Activated T-helper 1 cell treated with anti-CD3 and anti-CD28 coated beads, Interleukin-12 subunit alpha, Interleukin-12 subunit beta, Interleukin-2, Interleukin-4 antibody, amounts not matched to agents 30 ng/mL and 10 ng/mL and 1 ng/mL, durations not matched to agents 14 hours and 24 hours and 36 hours (primary cell): ENCODE results near the gene IFT52. TPM values are rescaled to one million over a fixed set of nuclear protein-coding genes. Genes with fewer than 3 reads are reported as not detected.

Experiments
- DNase-seq: peaks from one replicate; pipeline ENCODE4 v3.0.0; 2021; ENCODE audit warnings: low spot score
- H3K27ac Mint-ChIP-seq: one replicate; pipeline ENCODE4 v1.8.0; 2021; ENCODE audit warnings: mild to moderate bottlenecking, mixed read lengths
- H3K27me3 Mint-ChIP-seq: one replicate; pipeline ENCODE4 v1.8.0; 2022; ENCODE audit warnings: mild to moderate bottlenecking, moderate library complexity, mixed read lengths; ENCODE audit not compliant: insufficient read depth
- H3K36me3 Mint-ChIP-seq: one replicate; pipeline ENCODE4 v1.8.0; 2021; ENCODE audit warnings: low read depth, mixed read lengths
- H3K4me1 Mint-ChIP-seq: one replicate; pipeline ENCODE4 v1.8.0; 2021; ENCODE audit warnings: low read depth, mixed read lengths
- H3K4me3 Mint-ChIP-seq: one replicate; pipeline ENCODE4 v1.8.0; 2021; ENCODE audit warnings: mild to moderate bottlenecking, moderate library complexity, mixed read lengths
- H3K9me3 Mint-ChIP-seq: one replicate; pipeline ENCODE4 v1.8.0; 2021; ENCODE audit warnings: mixed read lengths
- intact Hi-C: fragments of 100-400 bp; cut with micrococcal nuclease; formaldehyde crosslinking; loops from one replicate; pipeline ENCODE4 v1.15.1; 2024
- total RNA-seq: library from RNA; stranded (reverse); gene quantifications from 2 replicates; pipeline ENCODE4 v1.2.3, GENCODE V29; 2022

Gene IFT52
- total RNA-seq, 1 donor from 2014 or later: 18.7 TPM

DNA sequence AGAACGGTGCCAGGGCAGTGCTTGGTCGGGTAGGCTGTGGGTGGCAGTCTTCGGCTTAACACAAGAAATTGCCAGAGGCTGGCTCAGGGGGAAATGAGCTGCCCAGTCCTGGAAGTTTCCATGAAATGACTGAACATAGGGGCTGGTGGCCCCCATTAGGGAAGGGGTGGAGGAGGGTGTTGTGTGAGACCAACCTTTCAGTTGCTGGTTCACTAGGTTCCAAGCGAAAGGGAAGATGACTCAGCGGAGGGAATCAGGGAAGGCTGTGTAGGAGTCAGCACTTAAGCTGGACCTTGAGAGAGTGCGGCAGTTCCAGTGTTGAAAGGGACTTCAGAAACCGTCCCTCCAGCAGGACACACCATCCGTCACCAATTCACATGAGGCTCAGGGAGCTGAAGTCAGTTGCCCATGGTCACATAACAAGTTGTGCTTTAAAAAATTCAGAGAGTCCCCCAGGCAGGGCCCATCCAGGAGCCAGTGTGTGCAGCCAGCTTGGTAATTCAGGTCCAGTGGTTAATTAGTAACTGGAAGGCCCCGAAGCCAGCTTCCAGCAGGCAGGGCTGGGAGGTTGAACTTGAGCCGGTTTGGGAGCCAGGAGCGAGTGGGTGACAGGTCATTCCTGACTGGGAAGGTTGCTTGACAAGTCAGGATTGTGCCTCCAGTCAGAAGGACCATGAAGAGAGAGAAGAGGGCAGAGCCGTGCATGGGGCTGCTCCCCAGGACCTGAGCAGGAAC lies 32.2 kb upstream of the IFT52 start, which contains the start of gene SGK2:
Gene SGK2, plus strand, starts transcription at position 616 of the 735 bp plus-strand sequence. CDS start 7,469 bp downstream, outside the sequence.
- Mint-ChIP-seq H3K27me3 (peaks cover 4% of the 10 kb centered on the region), H3K4me3 (no peak within 1 kb of the TSS), H3K4me1 (no peaks in the 10 kb centered on the region), H3K36me3 (no peaks in the 10 kb centered on the region), H3K9me3 (no peaks in the 10 kb centered on the region), H3K27ac (no peak within 1 kb of the TSS)
- intact Hi-C loops: no loop called here
- no peak for DNase-seq

DNA sequence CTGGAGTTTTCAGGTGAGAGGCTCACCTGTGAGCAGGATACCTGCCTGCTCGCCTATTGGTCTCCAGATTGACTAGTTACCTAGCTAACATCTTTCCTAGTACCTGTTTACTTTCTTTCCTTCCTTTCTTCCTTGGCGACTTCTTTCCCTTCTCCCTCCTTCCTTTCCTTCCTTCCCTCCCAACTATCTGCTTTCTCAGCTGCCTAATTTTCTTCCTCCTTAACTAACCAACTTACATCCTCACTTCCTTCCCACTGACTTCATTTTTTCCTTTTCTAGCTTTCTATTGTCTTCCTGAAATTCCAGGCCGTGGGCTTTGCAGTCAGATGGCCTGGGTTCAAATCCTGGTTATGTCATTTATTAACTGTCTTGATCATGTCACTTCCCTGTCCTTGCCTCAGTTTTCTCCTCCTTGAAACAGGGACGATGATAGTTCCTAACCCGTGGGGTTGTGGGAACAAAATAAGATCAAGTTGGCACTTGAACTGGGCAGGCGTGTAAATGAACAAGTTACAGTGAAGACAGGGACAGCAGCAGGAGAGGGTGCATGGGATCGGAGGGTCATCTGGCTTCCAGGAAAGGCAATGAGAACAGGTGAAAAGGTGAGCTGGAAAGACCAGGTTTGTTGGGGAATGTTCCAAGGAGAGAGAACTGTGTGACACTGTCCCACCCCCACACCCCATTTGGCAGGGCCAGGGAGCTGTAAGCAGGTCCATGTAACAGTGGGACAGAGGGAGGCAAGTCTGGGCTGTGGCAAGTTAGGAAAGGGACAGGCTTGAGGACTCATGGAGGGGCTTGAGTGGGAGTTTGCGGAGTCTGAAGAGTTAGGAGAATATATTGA lies 31.4 kb upstream of the IFT52 start:
- Mint-ChIP-seq H3K36me3 (no peaks in the 10 kb centered on the region), H3K4me1 (no peaks in the 10 kb centered on the region), H3K9me3 (no peaks in the 10 kb centered on the region), H3K4me3 (no peak overlapping the region), H3K27me3 (peaks cover 4% of the 10 kb centered on the region), H3K27ac (no peak overlapping the region)
- no peak for DNase-seq
- intact Hi-C loops: no loop called here

DNA sequence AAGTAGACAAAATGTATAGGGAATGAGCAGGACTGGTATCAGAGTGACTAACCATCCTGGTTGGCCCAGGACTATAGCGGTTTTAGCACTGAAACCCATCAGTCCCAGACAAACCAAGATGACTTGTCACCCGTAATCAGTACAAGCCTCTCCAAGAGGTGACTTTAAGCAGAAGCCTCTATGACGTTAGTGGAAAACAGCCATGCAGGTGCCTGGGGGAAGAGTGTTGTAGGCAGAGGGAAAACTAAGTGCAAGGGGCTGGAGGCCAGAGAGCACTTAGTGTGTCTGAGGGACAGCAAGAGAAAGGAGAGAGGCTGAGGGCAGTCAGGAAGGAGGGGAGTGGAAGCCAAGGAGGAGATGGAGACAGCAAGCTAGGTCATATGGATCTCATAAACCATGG lies 29.8 kb upstream of the IFT52 start:
- intact Hi-C loops: no loop called here
- no peak overlapping the region for H3K27ac Mint-ChIP-seq
- no peaks in the 10 kb centered on the region for H3K4me1 Mint-ChIP-seq
- no peaks in the 10 kb centered on the region for H3K27me3 Mint-ChIP-seq
- H3K4me3 Mint-ChIP-seq: no peak overlapping the region
- no peak for DNase-seq
- H3K36me3 Mint-ChIP-seq: no peaks in the 10 kb centered on the region
- H3K9me3 Mint-ChIP-seq: no peaks in the 10 kb centered on the region

DNA sequence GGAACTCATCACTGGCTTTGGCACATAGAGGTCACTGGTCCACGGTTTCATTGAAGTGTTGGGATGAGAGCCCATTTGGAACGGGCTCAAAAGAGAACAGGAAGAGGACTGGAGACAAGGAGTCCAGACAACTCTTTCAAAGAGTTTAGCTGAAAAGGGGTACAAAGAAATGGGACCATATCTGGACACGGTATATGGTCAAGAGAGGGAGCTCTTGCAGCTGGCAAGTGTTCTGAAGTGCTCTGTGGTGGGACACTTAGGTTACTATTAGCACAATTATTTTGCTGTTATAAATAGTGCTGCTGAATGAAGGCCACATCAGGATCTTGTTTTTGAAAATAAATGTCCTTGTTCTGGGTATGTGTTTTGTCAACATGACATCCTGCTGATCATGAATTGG lies 27.3 kb upstream of the IFT52 start:
- H3K9me3 Mint-ChIP-seq: no peaks in the 10 kb centered on the region
- no peaks in the 10 kb centered on the region for H3K36me3 Mint-ChIP-seq
- H3K4me3 Mint-ChIP-seq: no peak overlapping the region
- intact Hi-C loops: no loop called here
- no peak for DNase-seq
- no peak overlapping the region for H3K27ac Mint-ChIP-seq
- H3K27me3 Mint-ChIP-seq: no peaks in the 10 kb centered on the region
- H3K4me1 Mint-ChIP-seq: no peaks in the 10 kb centered on the region

DNA sequence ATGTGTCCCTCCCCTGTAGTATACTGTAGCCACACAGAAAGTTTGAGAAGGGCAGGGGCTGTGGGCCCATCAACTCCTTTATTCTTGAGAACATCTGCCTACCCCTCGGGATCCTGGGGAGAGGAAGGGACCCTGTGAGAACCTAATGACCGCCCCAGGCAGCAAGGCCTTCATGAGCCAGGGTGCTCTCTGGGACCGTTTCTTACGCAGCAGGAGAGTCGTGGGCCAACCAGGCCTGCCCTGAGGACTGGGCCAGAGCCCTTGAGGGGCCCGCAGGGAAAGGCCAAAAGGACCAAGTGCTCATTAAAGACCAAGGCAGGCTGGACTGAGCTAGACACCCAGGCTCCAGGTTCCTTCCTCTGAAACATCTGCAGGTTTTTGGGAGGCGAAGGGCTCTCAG lies 26.7 kb upstream of the IFT52 start:
- no peaks in the 10 kb centered on the region for H3K4me1 Mint-ChIP-seq
- no peaks in the 10 kb centered on the region for H3K36me3 Mint-ChIP-seq
- H3K27me3 Mint-ChIP-seq: no peaks in the 10 kb centered on the region
- H3K27ac Mint-ChIP-seq: no peak overlapping the region
- intact Hi-C loops: no loop called here
- H3K4me3 Mint-ChIP-seq: no peak overlapping the region
- DNase-seq: no peak
- H3K9me3 Mint-ChIP-seq: no peaks in the 10 kb centered on the region

DNA sequence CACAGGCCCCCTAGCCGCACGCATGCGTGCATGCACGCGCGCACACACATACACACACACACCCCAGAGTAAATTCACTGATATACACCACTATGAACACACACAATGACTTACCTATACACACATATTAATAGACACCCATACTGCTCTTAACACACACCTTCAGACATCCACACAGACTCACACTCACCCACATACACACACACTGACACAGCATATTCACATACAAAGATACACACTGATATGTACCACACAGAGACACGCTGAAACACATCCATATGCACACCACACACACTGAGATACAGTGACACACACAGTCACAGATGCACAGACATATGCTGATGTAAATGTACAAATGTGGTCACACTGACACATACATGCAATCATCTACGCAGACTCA lies 26.3 kb upstream of the IFT52 start:
- intact Hi-C loops: no loop called here
- Mint-ChIP-seq H3K4me3 (no peak overlapping the region), H3K9me3 (no peaks in the 10 kb centered on the region), H3K27me3 (no peaks in the 10 kb centered on the region), H3K27ac (no peak overlapping the region), H3K36me3 (no peaks in the 10 kb centered on the region), H3K4me1 (no peaks in the 10 kb centered on the region)
- DNase-seq: no peak

DNA sequence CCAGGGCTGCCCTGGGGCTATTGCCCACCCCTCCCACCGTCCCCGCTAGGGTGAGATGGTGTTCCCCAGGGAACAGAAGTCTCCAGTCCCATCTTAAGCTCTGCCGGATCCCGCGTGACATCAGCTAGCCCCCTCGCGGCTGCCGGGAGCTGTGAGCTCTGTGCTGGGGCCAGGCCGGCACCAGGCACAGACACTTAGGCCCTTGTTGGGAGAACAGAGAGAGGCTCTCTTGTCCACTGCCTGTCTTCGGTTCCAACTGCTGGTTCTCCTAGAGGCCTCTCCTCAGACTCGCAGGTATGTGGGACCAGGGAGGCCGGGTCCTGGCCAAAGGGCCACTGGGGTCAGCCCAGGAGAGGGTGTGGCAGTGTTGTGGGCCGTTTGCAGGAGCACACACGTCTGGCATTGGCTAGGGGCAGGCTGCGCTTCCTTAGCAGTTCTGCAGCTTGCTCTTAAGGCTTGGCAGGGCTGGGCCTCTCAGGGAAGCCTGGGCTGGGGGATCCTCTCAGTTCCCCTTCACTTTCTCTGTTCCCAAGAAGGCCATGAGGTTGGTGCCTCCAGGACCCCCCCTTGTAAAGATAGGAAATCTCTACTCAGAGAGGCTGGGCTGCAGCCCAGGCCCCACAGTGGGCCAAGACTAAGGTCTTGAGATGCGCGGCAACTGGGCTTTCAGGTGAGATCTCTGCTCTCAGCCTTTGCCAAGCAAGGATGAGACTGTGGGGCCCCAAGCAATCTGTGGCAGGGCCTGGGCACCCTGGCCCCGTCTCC lies 25.6 kb upstream of the IFT52 start:
- Mint-ChIP-seq H3K4me3 (no peak overlapping the region), H3K9me3 (no peaks in the 10 kb centered on the region), H3K36me3 (no peaks in the 10 kb centered on the region), H3K27ac (no peak overlapping the region), H3K4me1 (no peaks in the 10 kb centered on the region), H3K27me3 (no peaks in the 10 kb centered on the region)
- DNase-seq: no peak
- intact Hi-C loops: no loop called here

DNA sequence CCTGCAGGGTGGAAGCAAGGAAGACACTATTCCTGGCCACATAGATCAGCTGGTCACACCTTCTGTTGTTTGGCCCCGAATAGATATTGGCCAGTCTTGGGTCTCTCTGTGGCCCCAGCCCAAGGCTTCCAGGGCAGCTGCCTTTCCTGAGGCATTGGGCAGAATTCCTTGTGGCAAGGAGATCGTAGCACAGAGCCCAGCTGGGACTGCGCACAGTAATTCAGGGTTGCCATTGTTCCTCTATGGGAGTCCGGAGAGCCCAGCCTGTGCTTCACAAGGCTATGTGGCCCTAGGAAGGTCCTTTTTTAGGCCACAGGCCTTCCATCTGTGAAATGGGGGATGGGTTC lies 25.0 kb upstream of the IFT52 start:
- H3K9me3 Mint-ChIP-seq: no peaks in the 10 kb centered on the region
- intact Hi-C loops: no loop called here
- H3K27me3 Mint-ChIP-seq: no peaks in the 10 kb centered on the region
- DNase-seq: no peak
- no peak overlapping the region for H3K4me3 Mint-ChIP-seq
- H3K36me3 Mint-ChIP-seq: no peaks in the 10 kb centered on the region
- H3K27ac Mint-ChIP-seq: no peak overlapping the region
- no peaks in the 10 kb centered on the region for H3K4me1 Mint-ChIP-seq

DNA sequence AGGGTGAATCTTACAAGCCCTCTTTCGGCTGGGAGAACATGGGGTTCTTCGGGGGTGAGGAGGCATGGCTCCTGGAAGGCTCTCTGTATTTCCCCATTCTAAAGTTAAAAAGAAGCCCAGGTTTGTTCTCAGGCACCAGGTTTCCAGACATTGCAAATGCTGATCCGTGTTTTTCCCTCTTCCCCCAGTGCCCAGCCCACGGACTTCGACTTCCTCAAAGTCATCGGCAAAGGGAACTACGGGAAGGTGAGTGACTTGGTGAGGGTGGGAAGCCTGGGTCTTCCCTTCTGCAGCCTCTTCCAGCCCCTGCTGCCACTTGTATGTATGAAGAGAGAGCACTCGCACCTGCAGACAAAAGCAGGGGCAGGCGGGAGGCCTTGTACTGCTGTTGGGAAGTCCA lies 23.3 kb upstream of the IFT52 start:
- intact Hi-C loops: no loop called here
- Mint-ChIP-seq H3K9me3 (no peaks in the 10 kb centered on the region), H3K27ac (no peak overlapping the region), H3K36me3 (no peaks in the 10 kb centered on the region), H3K27me3 (no peaks in the 10 kb centered on the region), H3K4me1 (no peaks in the 10 kb centered on the region), H3K4me3 (no peak overlapping the region)
- no peak for DNase-seq

DNA sequence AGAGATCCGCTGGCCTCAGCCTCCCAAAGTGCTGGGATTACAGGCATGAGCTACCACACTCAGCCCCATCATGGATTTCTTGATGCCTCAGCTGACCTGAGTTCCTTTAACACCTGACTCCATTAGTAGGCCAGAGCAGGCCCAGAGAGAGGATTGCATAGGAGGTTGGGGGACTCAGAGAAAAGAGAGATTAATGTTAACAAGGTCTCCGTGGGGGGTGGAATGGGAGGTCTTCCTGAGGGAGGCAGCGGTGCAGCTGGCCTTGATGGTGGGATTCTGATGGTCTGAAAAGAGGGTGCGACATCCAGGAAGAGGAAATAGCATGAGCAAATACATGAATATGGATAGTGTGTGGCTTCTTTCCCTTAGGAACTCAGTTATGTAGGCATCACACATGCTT lies 22.0 kb upstream of the IFT52 start:
- Mint-ChIP-seq H3K27me3 (no peaks in the 10 kb centered on the region), H3K36me3 (no peaks in the 10 kb centered on the region)

DNA sequence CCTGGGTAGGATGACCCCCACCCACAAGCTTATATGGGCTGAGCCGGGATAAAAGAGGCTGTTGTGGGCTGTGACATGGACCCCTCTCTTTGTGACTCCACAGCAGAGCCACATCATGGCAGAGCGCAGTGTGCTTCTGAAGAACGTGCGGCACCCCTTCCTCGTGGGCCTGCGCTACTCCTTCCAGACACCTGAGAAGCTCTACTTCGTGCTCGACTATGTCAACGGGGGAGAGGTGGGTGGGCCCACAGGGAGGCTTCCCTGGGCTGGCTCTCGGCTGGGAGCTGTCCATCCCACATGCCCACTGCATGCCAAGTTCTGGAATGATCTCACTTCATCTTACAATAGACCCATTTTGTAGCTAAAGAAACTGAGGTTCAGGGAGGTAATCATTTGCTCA lies 21.5 kb upstream of the IFT52 start:
- H3K9me3 Mint-ChIP-seq: no peaks in the 10 kb centered on the region
- no peak overlapping the region for H3K27ac Mint-ChIP-seq
- DNase-seq: no peak
- H3K27me3 Mint-ChIP-seq: no peaks in the 10 kb centered on the region
- H3K4me3 Mint-ChIP-seq: no peak overlapping the region
- intact Hi-C loops: no loop called here
- no peaks in the 10 kb centered on the region for H3K4me1 Mint-ChIP-seq
- no peaks in the 10 kb centered on the region for H3K36me3 Mint-ChIP-seq

More for the DNA sequence above, 22.0 kb upstream of the IFT52 start:
- Mint-ChIP-seq H3K4me3 (no peak overlapping the region), H3K4me1 (no peaks in the 10 kb centered on the region), H3K27ac (no peak overlapping the region), H3K9me3 (no peaks in the 10 kb centered on the region)
- no peak for DNase-seq
- intact Hi-C loops: no loop called here

DNA sequence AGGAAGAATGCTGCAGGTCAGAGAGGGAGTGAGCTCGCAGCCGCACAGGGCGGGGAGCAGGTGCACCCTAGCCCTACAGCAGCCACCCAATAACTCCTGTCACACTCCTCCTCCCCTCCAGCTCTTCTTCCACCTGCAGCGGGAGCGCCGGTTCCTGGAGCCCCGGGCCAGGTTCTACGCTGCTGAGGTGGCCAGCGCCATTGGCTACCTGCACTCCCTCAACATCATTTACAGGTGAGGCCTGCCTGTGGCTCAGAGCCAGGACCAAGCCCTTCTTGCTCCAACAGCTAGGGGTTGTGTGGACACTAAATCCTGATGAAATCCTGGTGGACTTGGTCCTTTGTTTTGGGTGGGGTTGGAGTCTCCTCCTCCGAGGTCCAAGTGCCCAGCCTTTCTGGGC lies 20.2 kb upstream of the IFT52 start:
- no peaks in the 10 kb centered on the region for H3K4me1 Mint-ChIP-seq
- H3K27ac Mint-ChIP-seq: no peak overlapping the region
- no peak for DNase-seq
- intact Hi-C loops: no loop called here
- H3K27me3 Mint-ChIP-seq: no peaks in the 10 kb centered on the region
- H3K4me3 Mint-ChIP-seq: no peak overlapping the region
- H3K36me3 Mint-ChIP-seq: no peaks in the 10 kb centered on the region
- no peaks in the 10 kb centered on the region for H3K9me3 Mint-ChIP-seq

- Mint-ChIP-seq H3K9me3 (no peaks in the 10 kb centered on the region), H3K27me3 (no peaks in the 10 kb centered on the region), H3K27ac (no peak overlapping the region), H3K4me3 (no peak overlapping the region), H3K36me3 (no peaks in the 10 kb centered on the region), H3K4me1 (no peaks in the 10 kb centered on the region)
- intact Hi-C loops: no loop called here
- DNase-seq: no peak
Measured at GRCh38 chr20:43571310-43571709, 19.4 kb upstream of the IFT52 start.
